ENCODE measurements around the gene MMP20.

MMP20 gene

GRCh38 chr11:102577723-102578122, 47.4 kb downstream of the MMP20 start:
- Histone ChIP-seq H3K9me3 (ENCODE audit: control insufficient read depth, insufficient read depth, low read depth, low read length) (no peaks in the 10 kb centered on the region), H3K36me3 (ENCODE audit: control insufficient read depth in 2 of 2, insufficient read depth in 1 of 2, low read length in 2 of 2) (no peaks in the 10 kb centered on the region), H3K4me1 (ENCODE audit: control insufficient read depth, insufficient read depth, low read length) (no peaks in the 10 kb centered on the region), H3K27ac (ENCODE audit: extremely low read depth, low read depth, low read length) (no peak overlapping the region), H3K4me3 (ENCODE audit: low read depth, low read length) (no peak overlapping the region)
- POLR2A ChIA-PET: no interaction called here
- TF ChIP-seq ZNF473 (tag by site-specific recombination; IDR thresholded peaks at IDR 0.05) (no peak), ZNF223 (tag by site-specific recombination; IDR thresholded peaks at IDR 0.05) (no peak), ZSCAN5A (tag by site-specific recombination; IDR thresholded peaks at IDR 0.05) (no peak), ZNF76 (tag by site-specific recombination; IDR thresholded peaks at IDR 0.05; ENCODE audit: borderline replicate concordance, low read depth) (no peak), ZNF555 (tag by site-specific recombination; conservative IDR thresholded peaks at IDR 0.05) (no peak), ZBTB48 (tag by site-specific recombination; IDR thresholded peaks at IDR 0.05) (no peak), ZNF324 (tag by site-specific recombination; IDR thresholded peaks at IDR 0.05) (no peak)
- CTCF ChIA-PET: interaction anchor here (0.6 kb wide), 1 partner anchor 14 kb away, joined by 3 read pairs; no protein-coding TSS in a partner anchor

GRCh38 chr11:102577182-102577581, 48.0 kb downstream of the MMP20 start:
- Histone ChIP-seq H3K9me3 (ENCODE audit: control insufficient read depth, insufficient read depth, low read depth, low read length) (no peaks in the 10 kb centered on the region), H3K4me1 (ENCODE audit: control insufficient read depth, insufficient read depth, low read length) (no peaks in the 10 kb centered on the region), H3K4me3 (ENCODE audit: low read depth, low read length) (no peak overlapping the region), H3K36me3 (ENCODE audit: control insufficient read depth in 2 of 2, insufficient read depth in 1 of 2, low read length in 2 of 2) (no peaks in the 10 kb centered on the region), H3K27ac (ENCODE audit: extremely low read depth, low read depth, low read length) (no peak overlapping the region)
- TF ChIP-seq ZSCAN16 (tag by site-specific recombination; IDR thresholded peaks at IDR 0.05) (no peak), ZNF518A (tag by site-specific recombination; conservative IDR thresholded peaks at IDR 0.05; ENCODE audit: low read depth) (no peak), MYNN (tag by site-specific recombination; IDR thresholded peaks at IDR 0.05; ENCODE audit: borderline replicate concordance) (no peak), ZNF664 (tag by site-specific recombination; IDR thresholded peaks at IDR 0.05) (no peak), ZNF202 (tag by site-specific recombination; IDR thresholded peaks at IDR 0.05; ENCODE audit: borderline replicate concordance) (no peak), ZBTB6 (tag by site-specific recombination; IDR thresholded peaks at IDR 0.05) (no peak), ZBTB11 (tag by site-specific recombination; conservative IDR thresholded peaks at IDR 0.05; ENCODE audit: low read depth) (no peak), ZNF654 (tag by site-specific recombination; IDR thresholded peaks at IDR 0.05; ENCODE audit: low read depth) (no peak), KLF16 (tag by site-specific recombination; IDR thresholded peaks at IDR 0.05) (no peak), ZNF175 (tag by site-specific recombination; IDR thresholded peaks at IDR 0.05) (no peak)
- POLR2A ChIA-PET: no interaction called here
- CTCF ChIA-PET: interaction anchor here (0.6 kb wide), 1 partner anchor 14 kb away, joined by 3 read pairs; no protein-coding TSS in a partner anchor

Data from HEK293 (cell line).